Karpas-422 (cell line): ENCODE data around the gene VWA8. TPM values are rescaled to one million over a fixed set of nuclear protein-coding genes. Genes with fewer than 3 reads are reported as not detected.

Experiments
- DNase-seq: peaks from one replicate; pipeline ENCODE4 v3.0.0-alpha.2; 2015
- H2AFZ ChIP-seq: fragments of 200-600 bp; sonication (generic); 2 replicates; pipeline ENCODE4 v1.6.1; 2014; ENCODE audit warnings: antibody characterized with exemption, low read length, mixed read lengths
- H3K27ac ChIP-seq: fragments of 200-600 bp; sonication (generic); 2 replicates; pipeline ENCODE4 v1.5.1; 2014; ENCODE audit warnings: mild to moderate bottlenecking, low read length, moderate library complexity
- H3K27me3 ChIP-seq: fragments of 200-600 bp; sonication (generic); 2 replicates; pipeline ENCODE4 v1.6.1; 2014; ENCODE audit warnings: low read length, mixed read lengths
- H3K36me3 ChIP-seq: fragments of 200-600 bp; sonication (generic); 2 replicates; pipeline ENCODE4 v1.6.1; 2014; ENCODE audit warnings: low read length, mixed read lengths; ENCODE audit not compliant: insufficient read depth
- H3K4me1 ChIP-seq: fragments of 200-600 bp; sonication (generic); 2 replicates; pipeline ENCODE4 v1.6.1; 2014; ENCODE audit warnings: mild to moderate bottlenecking, low read length, mixed read lengths
- H3K4me2 ChIP-seq: fragments of 200-600 bp; sonication (generic); 2 replicates; pipeline ENCODE4 v1.6.1; 2014; ENCODE audit warnings: low read length, low read depth, mild to moderate bottlenecking; ENCODE audit not compliant: poor library complexity, severe bottlenecking
- H3K4me3 ChIP-seq: fragments of 200-600 bp; sonication (generic); 2 replicates; pipeline ENCODE4 v1.5.1; 2014; ENCODE audit warnings: mild to moderate bottlenecking, antibody characterized with exemption, low read length, mixed read lengths
- H3K79me2 ChIP-seq: fragments of 200-600 bp; sonication (generic); 2 replicates; pipeline ENCODE4 v1.6.1; 2014; ENCODE audit warnings: mild to moderate bottlenecking, low read length, mixed read lengths
- H3K9ac ChIP-seq: fragments of 200-600 bp; sonication (generic); 2 replicates; pipeline ENCODE4 v1.6.0; 2014; ENCODE audit warnings: low read length
- H3K9me2 ChIP-seq: fragments of 200-600 bp; sonication (generic), shearing (Covaris generic); replicated peaks from 2 replicates; pipeline ENCODE4 v1.6.0; 2014; ENCODE audit warnings: mild to moderate bottlenecking, low read length, moderate library complexity; ENCODE audit not compliant: insufficient read depth
- H3K9me3 ChIP-seq: fragments of 300-700, 200-600 bp; sonication (generic); 2 replicates; pipeline ENCODE4 v1.6.1; 2014; ENCODE audit warnings: low read length, mixed read lengths
- H4K20me1 ChIP-seq: fragments of 200-600 bp; sonication (generic); 2 replicates; pipeline ENCODE4 v1.6.1; 2014; ENCODE audit warnings: mild to moderate bottlenecking, antibody characterized with exemption, low read length, low read depth; ENCODE audit not compliant: insufficient read depth
- total RNA-seq: library from RNA; depleted of rRNA; stranded (reverse); fragments of >200 nt; shearing (Covaris generic); gene quantifications from 2 replicates; pipeline ENCODE4 v1.2.3, GENCODE V29; 2014; ENCODE audit warnings: low replicate concordance

The VWA8 gene
- total RNA-seq, 1 experiment from 2014 or later, result 35.7 TPM

GRCh38 chr13:41944635-41945397 lies 16.1 kb downstream of the VWA8 start:
- Histone ChIP-seq H3K9ac (no peak overlapping the region), H3K27ac (peak overlapping the region; percentile 8; the same call in 1 of the 2 replicates), H3K4me2 (no peak overlapping the region), H3K36me3 (peaks cover 20% of the 10 kb centered on the region), H3K4me1 (peaks cover 27% of the 10 kb centered on the region), H3K9me3 (no peaks in the 10 kb centered on the region), H2AFZ (no peak overlapping the region), H3K79me2 (peaks cover 89% of the 10 kb centered on the region), H3K27me3 (no peaks in the 10 kb centered on the region), H3K4me3 (no peak overlapping the region), H4K20me1 (no peaks in the 10 kb centered on the region), H3K9me2 (no peaks in the 10 kb centered on the region)
- DNase-seq, result no peak

GRCh38 chr13:41944229-41944628 lies 16.7 kb downstream of the VWA8 start:
- no peak overlapping the region for H3K4me3 ChIP-seq
- H3K4me2 ChIP-seq, result no peak overlapping the region
- no peak overlapping the region for H3K9ac ChIP-seq
- H3K36me3 ChIP-seq, result peaks cover 20% of the 10 kb centered on the region
- no peak overlapping the region for H3K27ac ChIP-seq
- no peak overlapping the region for H2AFZ ChIP-seq
- H3K4me1 ChIP-seq, result peaks cover 32% of the 10 kb centered on the region
- peaks cover 90% of the 10 kb centered on the region for H3K79me2 ChIP-seq
- DNase-seq, result no peak
- no peaks in the 10 kb centered on the region for H3K27me3 ChIP-seq
- no peaks in the 10 kb centered on the region for H4K20me1 ChIP-seq
- no peaks in the 10 kb centered on the region for H3K9me3 ChIP-seq
- H3K9me2 ChIP-seq, result no peaks in the 10 kb centered on the region

GRCh38 chr13:41942462-41943094 lies 18.3 kb downstream of the VWA8 start:
- Histone ChIP-seq H3K9me3 (no peaks in the 10 kb centered on the region), H3K4me2 (no peak overlapping the region), H3K27me3 (no peaks in the 10 kb centered on the region), H3K4me1 (peaks cover 32% of the 10 kb centered on the region), H3K79me2 (peaks cover 90% of the 10 kb centered on the region), H3K9me2 (no peaks in the 10 kb centered on the region), H3K27ac (no peak overlapping the region), H3K4me3 (no peak overlapping the region), H4K20me1 (no peaks in the 10 kb centered on the region), H3K9ac (no peak overlapping the region), H2AFZ (no peak overlapping the region), H3K36me3 (peaks cover 9% of the 10 kb centered on the region; the same call in 1 of the 2 replicates)
- peak; percentile 52 for DNase-seq

- Histone ChIP-seq H3K9ac (no peak overlapping the region), H3K36me3 (no peaks in the 10 kb centered on the region), H4K20me1 (no peaks in the 10 kb centered on the region), H3K4me2 (no peak overlapping the region), H3K27me3 (no peaks in the 10 kb centered on the region), H3K4me3 (no peak overlapping the region), H3K4me1 (peaks cover 32% of the 10 kb centered on the region), H3K9me2 (no peaks in the 10 kb centered on the region), H2AFZ (no peak overlapping the region), H3K79me2 (peaks cover 90% of the 10 kb centered on the region), H3K9me3 (no peaks in the 10 kb centered on the region), H3K27ac (no peak overlapping the region)
- DNase-seq, result no peak
Observed at GRCh38 chr13:41941174-41941573, 19.7 kb downstream of the VWA8 start.

- Histone ChIP-seq H3K36me3 (0 out of 2 replicates have a peak, but pooled peaks cover 4% of the 10 kb centered on the region), H3K9me3 (no peaks in the 10 kb centered on the region), H3K4me1 (peaks cover 25% of the 10 kb centered on the region), H3K9me2 (no peaks in the 10 kb centered on the region), H3K27me3 (no peaks in the 10 kb centered on the region), H3K79me2 (peaks cover 88% of the 10 kb centered on the region), H3K9ac (no peak overlapping the region), H2AFZ (no peak overlapping the region), H4K20me1 (no peaks in the 10 kb centered on the region), H3K27ac (no peak overlapping the region), H3K4me3 (no peak overlapping the region), H3K4me2 (no peak overlapping the region)
- no peak for DNase-seq
Observed at GRCh38 chr13:41939398-41939797, 21.5 kb downstream of the VWA8 start.

- Histone ChIP-seq H3K27me3 (no peaks in the 10 kb centered on the region), H3K9me2 (no peaks in the 10 kb centered on the region), H3K27ac (no peak overlapping the region), H3K9me3 (no peaks in the 10 kb centered on the region), H3K4me2 (no peak overlapping the region), H4K20me1 (no peaks in the 10 kb centered on the region), H3K4me3 (no peak overlapping the region), H3K4me1 (peaks cover 24% of the 10 kb centered on the region), H2AFZ (no peak overlapping the region), H3K36me3 (peaks cover 7% of the 10 kb centered on the region; the same call in 1 of the 2 replicates), H3K9ac (no peak overlapping the region), H3K79me2 (peaks cover 89% of the 10 kb centered on the region)
- DNase-seq, result no peak
Observed at GRCh38 chr13:41938918-41939317, 22.0 kb downstream of the VWA8 start.

- H3K4me3 ChIP-seq, result no peak overlapping the region
Observed at GRCh38 chr13:41937388-41937787, 23.5 kb downstream of the VWA8 start.

GRCh38 chr13:41935501-41935900 lies 25.4 kb downstream of the VWA8 start:
- H4K20me1 ChIP-seq, result no peaks in the 10 kb centered on the region
- H3K9me2 ChIP-seq, result no peaks in the 10 kb centered on the region
- no peaks in the 10 kb centered on the region for H3K9me3 ChIP-seq
- no peak overlapping the region for H3K9ac ChIP-seq
- no peak overlapping the region for H2AFZ ChIP-seq
- no peak overlapping the region for H3K27ac ChIP-seq
- no peaks in the 10 kb centered on the region for H3K27me3 ChIP-seq
- peaks cover 85% of the 10 kb centered on the region for H3K79me2 ChIP-seq
- H3K4me3 ChIP-seq, result no peak overlapping the region
- peaks cover 30% of the 10 kb centered on the region for H3K4me1 ChIP-seq
- DNase-seq, result no peak
- H3K36me3 ChIP-seq, result peaks cover 7% of the 10 kb centered on the region; the same call in 1 of the 2 replicates
- no peak overlapping the region for H3K4me2 ChIP-seq

More at GRCh38 chr13:41937388-41937787, 23.5 kb downstream of the VWA8 start:
- no peak for DNase-seq
- no peak overlapping the region for H3K4me2 ChIP-seq
- H3K36me3 ChIP-seq, result peaks cover 7% of the 10 kb centered on the region; the same call in 1 of the 2 replicates
- no peak overlapping the region for H3K27ac ChIP-seq
- no peaks in the 10 kb centered on the region for H3K9me3 ChIP-seq
- H3K9me2 ChIP-seq, result no peaks in the 10 kb centered on the region
- H3K79me2 ChIP-seq, result peaks cover 89% of the 10 kb centered on the region
- no peak overlapping the region for H2AFZ ChIP-seq
- no peaks in the 10 kb centered on the region for H4K20me1 ChIP-seq
- H3K9ac ChIP-seq, result no peak overlapping the region
- H3K4me1 ChIP-seq, result peaks cover 31% of the 10 kb centered on the region
- H3K27me3 ChIP-seq, result no peaks in the 10 kb centered on the region
